HEK293T (cell line): ENCODE results near the gene ANO1.

Experiments
- BHLHE40 ChIP-seq: fragments of 450-650 bp; IDR thresholded peaks from 2 replicates; pipeline ENCODE4 v1.6.1; 2016; ENCODE audit warnings: mild to moderate bottlenecking, moderate library complexity, borderline replicate concordance
- ELF4 ChIP-seq: fragments of 450-650 bp; IDR thresholded peaks from 2 replicates; pipeline ENCODE4 v1.6.1; 2017; ENCODE audit warnings: antibody characterized with exemption
- FOXA1 ChIP-seq: fragments of 450-650 bp; IDR thresholded peaks from 2 replicates; pipeline ENCODE4 v1.6.1; 2016; ENCODE audit warnings: mild to moderate bottlenecking
- FOXK2 ChIP-seq: fragments of 450-650 bp; IDR thresholded peaks from 2 replicates; pipeline ENCODE4 v1.6.1; 2016; ENCODE audit warnings: mild to moderate bottlenecking
- FOXM1 ChIP-seq: fragments of 450-650 bp; IDR thresholded peaks from 2 replicates; pipeline ENCODE4 v1.6.1; 2017; ENCODE audit warnings: mild to moderate bottlenecking, borderline replicate concordance
- HDGF ChIP-seq: fragments of 450-650 bp; IDR thresholded peaks from 2 replicates; pipeline ENCODE4 v1.6.1; 2017; ENCODE audit warnings: antibody characterized with exemption, borderline replicate concordance
- SP1 ChIP-seq: fragments of 450-650 bp; IDR thresholded peaks from 2 replicates; pipeline ENCODE4 v1.6.1; 2017
- SUZ12 ChIP-seq: fragments of 450-650 bp; IDR thresholded peaks from 2 replicates; pipeline ENCODE4 v1.6.1; 2016; ENCODE audit warnings: mild to moderate bottlenecking
- TARDBP ChIP-seq: fragments of 450-650 bp; IDR thresholded peaks from 2 replicates; pipeline ENCODE4 v1.6.1; 2016

DNA sequence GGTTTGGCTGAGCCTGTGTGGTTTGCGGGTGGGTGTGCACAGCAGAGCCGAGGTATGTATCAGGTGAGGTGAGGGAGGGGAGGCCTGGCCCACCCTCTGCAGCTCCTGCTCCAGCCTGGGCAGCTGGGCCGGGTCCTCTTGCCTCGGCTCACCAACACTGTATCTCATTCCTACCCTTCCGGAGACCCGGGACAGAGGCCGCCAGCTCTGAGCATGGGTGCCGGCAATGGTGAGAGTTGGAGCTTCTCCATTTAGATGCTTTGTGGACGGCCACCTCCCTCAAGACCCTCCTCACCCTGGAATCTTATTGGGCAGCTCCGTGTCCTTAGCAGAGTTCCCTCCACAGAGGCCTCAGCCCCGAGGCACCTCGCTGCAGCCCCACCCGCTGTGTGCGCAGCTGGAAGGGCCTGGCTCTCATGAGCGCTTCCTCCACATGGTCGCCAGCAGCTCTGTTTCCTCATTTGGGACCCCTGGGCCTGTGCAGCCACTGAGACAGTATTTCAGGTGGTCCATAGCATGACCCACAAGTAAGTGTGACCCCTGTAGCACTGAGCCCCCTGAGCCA is 55.7 kb downstream of the ANO1 start:
- TF ChIP-seq HDGF (no peak), FOXA1 (no peak), ELF4 (no peak), SP1 (no peak), BHLHE40 (no peak), SUZ12 (no peak), FOXM1 (no peak), FOXK2 (no peak), TARDBP (no peak)
